ENCODE measurements around the gene FBXW7.

The FBXW7 gene

DNA sequence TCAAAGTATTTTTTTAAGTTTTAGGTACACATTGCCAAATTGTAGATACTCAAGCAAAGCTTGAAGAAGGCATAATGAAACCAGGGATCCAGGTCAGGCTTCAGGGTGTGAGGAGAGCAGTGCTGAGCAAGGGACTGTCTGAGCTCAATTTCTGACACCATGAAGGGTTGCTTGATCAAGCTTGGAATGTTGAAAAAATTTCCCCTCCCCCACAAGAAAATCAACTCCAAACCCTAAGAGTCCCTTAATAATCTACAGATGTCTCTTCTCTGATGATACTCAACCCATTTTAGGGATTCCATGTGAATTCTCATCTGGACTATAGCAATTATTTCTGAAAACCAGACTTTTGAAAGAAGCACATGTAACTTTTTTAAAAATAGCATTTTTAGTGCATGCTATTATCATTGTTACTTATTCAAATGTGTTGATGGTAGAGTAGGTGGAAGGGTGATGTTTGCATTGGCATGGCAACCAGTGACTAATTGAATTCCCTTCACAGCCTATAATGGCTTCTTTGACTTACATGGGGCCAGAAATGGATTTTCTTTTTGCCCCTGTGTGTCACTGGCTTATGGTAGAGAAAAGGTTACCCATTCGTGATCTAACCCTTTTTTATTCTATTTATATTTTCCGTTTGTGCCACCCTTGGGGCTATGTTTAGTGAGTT lies 252.0 kb downstream of the FBXW7 start:
- DNase-seq (ENCODE audit: low spot score) = peak; percentile 8

DNA sequence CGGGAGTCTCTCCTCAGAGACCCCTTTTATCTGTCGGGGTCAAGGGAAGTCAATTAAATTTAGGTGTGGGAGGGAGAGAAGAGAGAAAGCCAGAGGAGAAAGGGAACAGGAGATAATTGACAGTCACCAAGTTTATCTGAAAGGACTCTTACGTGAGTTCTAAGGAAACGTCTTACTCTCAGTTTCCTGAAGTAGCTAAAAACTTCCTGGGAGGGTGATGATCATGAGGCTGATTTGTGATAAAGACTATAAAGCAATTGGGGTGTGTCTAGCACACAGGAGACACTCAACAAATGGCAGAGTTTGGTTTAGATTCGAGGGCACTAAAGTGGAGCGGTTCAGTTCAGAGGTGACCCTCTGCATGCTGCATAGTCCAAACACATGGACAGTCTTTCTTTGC lies 254.1 kb downstream of the FBXW7 start:
- no peak for DNase-seq (ENCODE audit: low spot score)

DNA sequence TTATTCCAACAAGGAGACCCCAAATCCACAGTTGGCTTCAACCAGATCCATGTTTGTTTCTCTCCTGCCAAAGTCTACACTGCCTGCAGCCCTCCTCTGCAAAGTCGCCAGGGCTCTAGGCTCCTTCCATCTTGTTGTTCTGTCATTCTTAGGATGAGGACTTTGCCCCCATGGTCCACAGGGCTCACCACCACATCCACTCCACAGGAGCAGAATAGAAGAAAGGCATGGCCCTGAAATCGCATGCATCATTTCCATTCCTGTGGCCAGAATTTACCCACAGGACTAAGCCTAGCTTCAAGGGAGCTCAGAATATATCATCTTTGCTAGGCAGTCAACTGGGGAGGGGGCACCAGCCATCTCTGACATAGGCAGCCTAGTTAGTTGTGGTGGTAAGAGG lies 254.7 kb downstream of the FBXW7 start:
- DNase-seq (ENCODE audit: low spot score) = no peak

- DNase-seq (ENCODE audit: low spot score) = no peak
These were observed 256.7 kb downstream of the FBXW7 start for GRCh38 chr4:152279234-152279566.

DNA sequence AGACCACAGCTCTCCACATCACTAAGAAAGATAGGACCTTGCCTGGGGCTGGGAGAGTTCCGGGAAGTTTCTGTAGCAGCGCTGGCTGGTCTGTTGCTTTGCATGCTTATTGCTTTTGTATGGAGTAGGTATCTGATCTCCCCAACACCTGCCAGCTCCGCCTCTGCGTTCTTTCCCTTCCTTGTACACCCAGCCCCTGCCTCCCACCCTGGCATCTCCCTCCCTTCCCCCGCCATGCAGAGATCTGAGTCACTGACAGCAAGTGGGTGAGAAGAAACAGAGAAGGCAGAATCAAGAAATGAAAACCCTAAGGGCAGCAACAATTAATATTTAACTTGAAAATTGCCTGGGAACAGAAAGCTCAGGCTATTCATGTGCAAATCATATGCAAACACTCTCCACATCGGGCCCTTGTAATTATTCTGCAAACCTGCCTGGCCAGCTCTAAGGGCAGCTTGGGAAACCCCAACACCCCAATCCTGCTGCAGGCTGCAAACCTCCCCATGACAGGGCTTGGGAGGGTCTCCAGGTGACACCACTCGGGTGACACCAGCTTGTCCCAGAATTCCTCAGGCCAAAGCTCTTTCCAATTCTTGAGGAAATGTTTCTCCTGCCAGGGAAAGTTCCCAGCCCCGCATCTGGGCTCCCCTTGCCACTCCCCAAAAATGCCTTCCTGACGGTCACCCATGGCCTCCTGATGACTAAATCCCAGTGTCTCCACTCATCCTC lies 257.2 kb downstream of the FBXW7 start:
- DNase-seq (ENCODE audit: low spot score) = no peak

GRCh38 chr4:152278172-152278504 lies 257.8 kb downstream of the FBXW7 start:
- DNase-seq (ENCODE audit: low spot score) = no peak

- no peak for DNase-seq (ENCODE audit: low spot score)
These were observed 258.6 kb downstream of the FBXW7 start for GRCh38 chr4:152277333-152277732.

- no peak for DNase-seq (ENCODE audit: low spot score)
These were observed 262.5 kb downstream of the FBXW7 start for GRCh38 chr4:152273343-152273742.

All from kidney capillary endothelial cell (primary cell).